ENCODE results near the gene SLC26A1.

SLC26A1 gene

GRCh38 chr4:998096-998691 is 5.0 kb upstream of the SLC26A1 start:
- DNase-seq (ENCODE audit: low spot score), result no peak

- no peak for DNase-seq (ENCODE audit: low spot score)
Observed at GRCh38 chr4:997375-998071, 4.3 kb upstream of the SLC26A1 start.

GRCh38 chr4:996997-997374 is 3.8 kb upstream of the SLC26A1 start:
- no peak for DNase-seq (ENCODE audit: low spot score)

GRCh38 chr4:996030-996996 is 3.1 kb upstream of the SLC26A1 start:
- DNase-seq (ENCODE audit: low spot score), result no peak

GRCh38 chr4:995311-996026 is 2.3 kb upstream of the SLC26A1 start:
- no peak for DNase-seq (ENCODE audit: low spot score)

GRCh38 chr4:992297-993110 is 700 bp downstream of the SLC26A1 start:
- no peak for DNase-seq (ENCODE audit: low spot score)

- no peak for DNase-seq (ENCODE audit: low spot score)
Observed at GRCh38 chr4:991451-992296, 1.5 kb downstream of the SLC26A1 start.

GRCh38 chr4:990746-991367 is 2.3 kb downstream of the SLC26A1 start:
- no peak for DNase-seq (ENCODE audit: low spot score)

GRCh38 chr4:989722-990471 is 3.3 kb downstream of the SLC26A1 start:
- DNase-seq (ENCODE audit: low spot score), result no peak

- no peak for DNase-seq (ENCODE audit: low spot score)
Observed at GRCh38 chr4:988726-989721, 4.2 kb downstream of the SLC26A1 start.

- DNase-seq (ENCODE audit: low spot score), result no peak
Observed at GRCh38 chr4:987624-988513, 5.3 kb downstream of the SLC26A1 start.

GRCh38 chr4:986879-987623 is 6.2 kb downstream of the SLC26A1 start, which contains the start of gene IDUA:
Gene IDUA (plus strand): TSS chr4:987044. CDS start chr4:987085, 41 bp downstream.
- peak; percentile 77 for DNase-seq (ENCODE audit: low spot score)

- DNase-seq (ENCODE audit: low spot score), result no peak
Observed at GRCh38 chr4:986428-986878, 6.8 kb downstream of the SLC26A1 start.

GRCh38 chr4:985123-985830 is 7.9 kb downstream of the SLC26A1 start:
- DNase-seq (ENCODE audit: low spot score), result peak; percentile 75
